ENCODE results near the gene HLCS.

GRCh38 chr21:36890086-36890485 is 76.4 kb downstream of the HLCS start:
- TF ChIP-seq, protein P1, sequence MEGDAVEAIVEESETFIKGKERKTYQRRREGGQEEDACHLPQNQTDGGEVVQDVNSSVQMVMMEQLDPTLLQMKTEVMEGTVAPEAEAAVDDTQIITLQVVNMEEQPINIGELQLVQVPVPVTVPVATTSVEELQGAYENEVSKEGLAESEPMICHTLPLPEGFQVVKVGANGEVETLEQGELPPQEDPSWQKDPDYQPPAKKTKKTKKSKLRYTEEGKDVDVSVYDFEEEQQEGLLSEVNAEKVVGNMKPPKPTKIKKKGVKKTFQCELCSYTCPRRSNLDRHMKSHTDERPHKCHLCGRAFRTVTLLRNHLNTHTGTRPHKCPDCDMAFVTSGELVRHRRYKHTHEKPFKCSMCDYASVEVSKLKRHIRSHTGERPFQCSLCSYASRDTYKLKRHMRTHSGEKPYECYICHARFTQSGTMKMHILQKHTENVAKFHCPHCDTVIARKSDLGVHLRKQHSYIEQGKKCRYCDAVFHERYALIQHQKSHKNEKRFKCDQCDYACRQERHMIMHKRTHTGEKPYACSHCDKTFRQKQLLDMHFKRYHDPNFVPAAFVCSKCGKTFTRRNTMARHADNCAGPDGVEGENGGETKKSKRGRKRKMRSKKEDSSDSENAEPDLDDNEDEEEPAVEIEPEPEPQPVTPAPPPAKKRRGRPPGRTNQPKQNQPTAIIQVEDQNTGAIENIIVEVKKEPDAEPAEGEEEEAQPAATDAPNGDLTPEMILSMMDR (IDR thresholded peaks at IDR 0.05), result no peak
- TF ChIP-seq POLR2A (IDR thresholded peaks at IDR 0.05), result no peak
- no peak for TF ChIP-seq POLR2AphosphoS5 (IDR thresholded peaks at IDR 0.05)

All from prostate gland (tissue), 2 donors.